ENCODE data around the gene SMIM35.

The SMIM35 gene

DNA sequence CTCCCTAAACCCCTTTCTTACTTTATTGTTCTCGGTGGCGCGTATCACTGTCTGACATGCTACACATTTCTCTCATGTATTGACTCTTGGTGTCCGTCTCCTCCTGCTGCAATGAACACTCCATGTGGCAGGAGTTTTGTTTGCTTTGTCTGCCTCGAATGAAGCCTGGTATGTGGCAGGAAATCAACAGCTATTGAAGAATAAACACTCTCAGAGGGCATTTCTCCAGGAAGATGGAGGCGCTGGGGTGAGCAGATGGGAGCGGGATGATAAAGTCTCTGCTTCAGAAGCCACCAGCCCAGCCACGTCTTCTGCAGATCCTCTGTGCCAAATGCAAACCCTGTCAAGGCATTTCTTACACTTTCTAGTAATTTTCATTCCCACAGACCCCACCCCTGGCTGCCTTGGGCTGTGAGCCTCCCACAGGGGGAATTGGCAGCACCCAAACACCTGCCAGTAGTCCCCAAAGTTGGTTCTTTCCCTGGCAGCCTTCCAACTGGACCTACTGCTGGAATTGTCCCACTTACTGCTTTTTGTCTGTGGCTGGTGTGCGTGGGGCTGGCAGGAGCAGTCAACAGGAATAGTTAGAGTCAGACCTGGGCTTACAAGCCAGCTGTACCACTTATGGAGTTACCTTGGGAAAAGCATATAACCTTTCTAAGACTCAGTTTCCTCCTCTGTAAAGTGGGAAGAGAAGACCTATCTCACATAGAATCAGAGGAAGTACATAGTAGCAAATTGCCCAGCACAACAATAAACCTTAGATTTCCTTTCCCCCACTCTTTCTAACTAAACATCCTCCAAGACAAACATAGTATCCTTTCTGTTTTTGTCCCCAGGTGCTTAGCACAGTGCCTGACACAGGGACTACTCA lies 113.9 kb downstream of the SMIM35 start:
- Mint-ChIP-seq H3K4me1 (peaks cover 78% of the 10 kb centered on the region), H3K27me3 (no peaks in the 10 kb centered on the region), H3K36me3 (peaks cover 34% of the 10 kb centered on the region), H3K27ac (peak overlapping the region; percentile 6), H3K4me3 (no peak overlapping the region), H3K9me3 (peaks cover 9% of the 10 kb centered on the region)
- CTCF ChIA-PET: interaction anchor here (1.3 to 1.8 kb wide), 2 partner anchors 20 to 26 kb away, joined by 3 to 6 read pairs; no protein-coding TSS in a partner anchor
- no peak for DNase-seq

DNA sequence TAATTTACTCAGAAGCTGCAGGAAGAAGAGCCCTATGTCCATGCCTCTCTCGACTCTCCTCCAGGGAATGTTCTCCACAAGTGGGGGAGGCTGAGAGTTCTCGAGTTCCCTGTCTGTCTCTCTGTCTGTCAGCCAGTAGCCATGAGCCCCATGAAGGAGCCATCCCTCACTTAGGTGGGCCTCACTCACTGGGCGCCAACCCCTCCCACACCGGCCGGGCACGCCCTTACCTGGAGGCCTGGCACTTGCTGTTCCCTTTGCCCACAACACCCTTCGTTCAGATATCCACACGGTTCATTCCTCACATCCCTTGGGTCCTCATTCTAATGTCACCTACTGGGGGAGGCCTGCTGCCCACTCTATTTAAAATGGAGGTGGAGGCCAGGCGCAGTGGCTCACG lies 114.7 kb downstream of the SMIM35 start:
- CTCF ChIA-PET: interaction anchor here (1.5 kb wide), 1 partner anchor 81 kb away, joined by 3 read pairs; no protein-coding TSS in a partner anchor
- Mint-ChIP-seq H3K9me3 (peaks cover 3% of the 10 kb centered on the region), H3K27me3 (no peaks in the 10 kb centered on the region), H3K36me3 (peaks cover 25% of the 10 kb centered on the region), H3K27ac (no peak overlapping the region), H3K4me1 (peaks cover 70% of the 10 kb centered on the region), H3K4me3 (no peak overlapping the region)
- DNase-seq: no peak

DNA sequence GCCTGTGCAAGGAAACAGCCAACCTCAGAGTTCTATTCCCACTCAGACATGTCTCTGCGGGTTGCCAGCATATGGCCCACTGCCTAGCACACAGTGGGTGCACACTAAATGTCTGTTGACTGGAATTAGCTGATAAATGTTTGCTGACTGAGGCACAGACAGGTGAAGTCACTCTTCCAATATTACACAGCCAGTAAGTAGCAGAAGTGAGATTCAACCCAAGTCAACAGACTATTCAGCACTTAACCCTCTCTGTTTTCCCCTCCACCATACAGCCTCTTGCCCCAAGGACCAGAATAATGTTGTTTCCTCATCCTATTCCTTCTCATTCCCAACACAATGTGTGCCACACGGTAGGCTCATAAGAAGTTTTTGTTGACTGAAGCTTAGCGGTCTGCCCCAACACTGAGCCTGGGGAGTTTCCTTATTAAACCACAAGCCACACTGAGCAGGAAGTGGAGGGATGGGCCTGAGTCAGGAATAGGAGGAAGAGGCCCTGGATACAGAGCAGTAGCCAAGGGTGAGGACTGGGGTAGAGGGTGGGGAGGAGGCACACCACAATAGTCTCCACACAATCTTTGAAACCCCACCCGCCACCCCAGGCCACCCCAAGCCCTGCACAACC lies 116.3 kb downstream of the SMIM35 start:
- CTCF ChIA-PET: interaction anchor here (1.3 kb wide), 1 partner anchor 23 kb away, joined by 3 read pairs; no protein-coding TSS in a partner anchor
- Mint-ChIP-seq H3K36me3 (peaks cover 12% of the 10 kb centered on the region), H3K4me3 (no peak overlapping the region), H3K27ac (peak overlapping the region; percentile 50), H3K4me1 (peaks cover 58% of the 10 kb centered on the region), H3K9me3 (no peaks in the 10 kb centered on the region), H3K27me3 (peaks cover 5% of the 10 kb centered on the region)
- DNase-seq: peak; percentile 58

DNA sequence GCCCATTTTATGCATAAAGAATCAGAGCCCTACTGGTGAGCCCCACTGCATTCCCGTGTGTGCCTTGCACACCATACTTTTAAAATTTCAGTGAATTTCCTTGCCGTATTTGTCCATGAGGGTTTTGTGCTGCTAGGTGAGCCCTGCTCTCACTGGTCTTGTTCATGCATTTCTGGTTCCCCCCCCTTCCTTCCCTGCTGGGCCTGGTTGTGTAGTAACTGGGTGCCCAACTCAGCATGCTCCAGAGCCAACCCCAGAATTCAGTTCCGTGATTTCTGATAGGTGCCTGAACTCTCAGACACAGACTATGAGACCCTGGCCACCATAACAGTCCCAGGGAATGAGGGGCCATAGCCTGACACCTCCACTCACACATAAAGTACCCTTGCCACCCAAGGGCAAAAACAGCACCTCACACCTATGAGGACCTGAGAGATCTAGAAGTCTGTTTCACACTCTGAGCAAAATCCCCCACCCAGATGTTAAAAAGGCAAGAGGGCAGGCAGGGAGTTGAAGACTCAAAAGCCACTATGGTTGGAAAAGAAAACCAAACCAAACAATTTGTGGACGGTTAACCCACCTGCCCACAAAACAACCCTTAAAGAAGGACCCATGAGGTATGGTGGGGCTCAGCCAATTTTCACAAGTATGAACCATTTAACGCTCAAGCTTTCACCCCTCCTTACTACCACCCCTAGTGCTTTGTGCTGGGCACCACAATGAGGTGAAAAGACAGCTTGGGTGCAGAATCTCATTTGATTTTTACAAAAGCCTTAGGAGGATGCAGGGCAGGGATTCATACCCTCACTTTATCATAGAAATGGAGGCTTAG lies 117.4 kb downstream of the SMIM35 start:
- Mint-ChIP-seq H3K27me3 (peaks cover 5% of the 10 kb centered on the region), H3K4me1 (peaks cover 54% of the 10 kb centered on the region), H3K4me3 (no peak overlapping the region), H3K36me3 (peaks cover 9% of the 10 kb centered on the region), H3K9me3 (no peaks in the 10 kb centered on the region), H3K27ac (no peak overlapping the region)
- DNase-seq: no peak
- CTCF ChIA-PET: interaction anchor here (1.3 to 1.4 kb wide), 2 partner anchors 19 to 22 kb away, joined by 3 to 5 read pairs; no protein-coding TSS in a partner anchor

DNA sequence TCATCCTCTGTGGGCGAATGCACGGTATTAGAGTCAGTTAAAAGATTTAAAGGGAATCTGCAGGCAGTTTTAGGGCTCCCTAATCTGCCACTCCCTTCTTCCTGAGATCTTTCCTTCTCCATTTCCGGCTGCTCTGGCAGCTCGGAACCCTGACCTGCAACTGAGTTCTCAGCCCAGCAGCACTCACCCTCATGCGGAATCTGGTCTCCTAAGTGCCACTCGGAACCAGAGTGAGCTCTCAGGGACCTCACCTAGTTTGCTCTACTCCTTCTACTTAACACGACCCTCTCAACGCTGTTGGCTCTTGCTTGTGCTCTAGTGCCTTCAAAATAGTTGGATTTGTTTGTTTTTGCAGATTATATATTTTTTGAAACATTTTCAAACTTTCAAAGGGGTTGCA lies 119.9 kb downstream of the SMIM35 start:
- Mint-ChIP-seq H3K9me3 (no peaks in the 10 kb centered on the region), H3K27me3 (peaks cover 5% of the 10 kb centered on the region), H3K36me3 (peaks cover 11% of the 10 kb centered on the region), H3K4me1 (peaks cover 33% of the 10 kb centered on the region), H3K27ac (no peak overlapping the region), H3K4me3 (no peak overlapping the region)
- DNase-seq: no peak
- CTCF ChIA-PET: no interaction called here

DNA sequence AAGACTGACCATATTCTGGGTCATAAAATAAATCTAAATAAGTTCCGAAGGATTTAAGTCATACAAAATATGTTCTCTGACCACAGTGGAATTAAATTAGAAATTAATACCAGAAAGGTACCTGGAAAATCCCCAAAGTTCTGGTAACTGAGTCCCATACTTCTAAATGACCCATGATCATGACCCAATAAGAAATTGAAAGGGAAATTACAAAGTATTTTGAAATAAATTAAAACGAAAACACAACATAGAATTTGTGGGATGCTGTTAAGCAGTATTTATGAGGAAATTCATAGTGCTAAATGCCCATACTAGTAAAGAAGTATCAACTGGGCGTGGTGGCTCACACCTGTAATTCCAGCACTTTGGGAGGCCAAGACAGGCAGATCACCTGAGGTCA lies 123.9 kb downstream of the SMIM35 start:
- DNase-seq: no peak
- Mint-ChIP-seq H3K36me3 (peaks cover 32% of the 10 kb centered on the region), H3K27ac (no peak overlapping the region), H3K27me3 (peaks cover 5% of the 10 kb centered on the region), H3K9me3 (peaks cover 25% of the 10 kb centered on the region), H3K4me3 (no peak overlapping the region), H3K4me1 (peaks cover 31% of the 10 kb centered on the region)
- CTCF ChIA-PET: no interaction called here

DNA sequence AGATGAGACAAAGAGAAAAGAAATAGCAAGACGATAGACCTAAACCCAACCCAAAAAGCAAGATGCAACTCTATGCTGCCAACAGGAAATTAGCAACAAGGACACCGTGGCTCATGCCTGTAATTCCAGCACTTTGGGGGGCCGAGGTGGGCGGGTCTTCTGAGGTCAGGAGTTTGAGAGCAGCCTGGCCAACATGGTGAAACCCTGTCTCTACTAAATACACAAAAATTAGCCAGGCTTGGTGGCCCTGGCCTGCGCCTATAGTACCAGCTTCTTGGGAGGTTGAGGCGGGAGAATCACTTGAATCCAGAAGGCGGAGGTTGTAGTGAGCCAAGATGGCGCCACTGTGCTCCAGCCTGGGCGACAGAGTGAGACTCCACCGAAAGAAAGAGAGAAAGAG lies 124.9 kb downstream of the SMIM35 start:
- Mint-ChIP-seq H3K27me3 (peaks cover 5% of the 10 kb centered on the region), H3K4me1 (peaks cover 31% of the 10 kb centered on the region), H3K27ac (no peak overlapping the region), H3K36me3 (peaks cover 41% of the 10 kb centered on the region), H3K9me3 (peaks cover 34% of the 10 kb centered on the region), H3K4me3 (no peak overlapping the region)
- no peak for DNase-seq
- CTCF ChIA-PET: interaction anchor here (2.8 kb wide), 1 partner anchor 16 kb away, joined by 14 read pairs; no protein-coding TSS in a partner anchor

DNA sequence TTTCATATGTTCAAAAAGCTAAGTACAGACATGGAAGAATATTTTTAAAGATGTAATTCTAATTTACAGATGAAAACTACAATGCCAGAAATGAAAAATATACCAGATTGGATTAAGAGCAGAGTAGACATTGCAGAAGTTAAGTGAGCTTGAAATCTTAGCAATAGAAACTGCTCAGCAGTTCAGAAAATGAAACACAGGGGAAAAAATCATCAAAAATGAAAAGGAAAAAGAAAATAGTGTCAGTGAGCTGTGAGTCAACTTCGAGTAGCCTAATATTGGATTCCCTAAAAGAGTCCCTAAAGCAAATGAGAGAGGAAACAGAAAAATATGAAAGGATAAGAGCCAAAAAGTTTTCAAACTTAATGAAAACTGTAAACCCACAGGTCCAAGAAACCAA lies 126.4 kb downstream of the SMIM35 start:
- no peak overlapping the region for H3K4me3 Mint-ChIP-seq
- peaks cover 46% of the 10 kb centered on the region for H3K36me3 Mint-ChIP-seq
- H3K27me3 Mint-ChIP-seq: no peaks in the 10 kb centered on the region
- peaks cover 33% of the 10 kb centered on the region for H3K4me1 Mint-ChIP-seq
- DNase-seq: no peak
- CTCF ChIA-PET: interaction anchor here (1.4 to 2.8 kb wide), 3 partner anchors 9 to 26 kb away, joined by 5 to 14 read pairs (median 5); partner anchors contain the start of gene IL10RA
- H3K27ac Mint-ChIP-seq: no peak overlapping the region
- H3K9me3 Mint-ChIP-seq: peaks cover 40% of the 10 kb centered on the region

DNA sequence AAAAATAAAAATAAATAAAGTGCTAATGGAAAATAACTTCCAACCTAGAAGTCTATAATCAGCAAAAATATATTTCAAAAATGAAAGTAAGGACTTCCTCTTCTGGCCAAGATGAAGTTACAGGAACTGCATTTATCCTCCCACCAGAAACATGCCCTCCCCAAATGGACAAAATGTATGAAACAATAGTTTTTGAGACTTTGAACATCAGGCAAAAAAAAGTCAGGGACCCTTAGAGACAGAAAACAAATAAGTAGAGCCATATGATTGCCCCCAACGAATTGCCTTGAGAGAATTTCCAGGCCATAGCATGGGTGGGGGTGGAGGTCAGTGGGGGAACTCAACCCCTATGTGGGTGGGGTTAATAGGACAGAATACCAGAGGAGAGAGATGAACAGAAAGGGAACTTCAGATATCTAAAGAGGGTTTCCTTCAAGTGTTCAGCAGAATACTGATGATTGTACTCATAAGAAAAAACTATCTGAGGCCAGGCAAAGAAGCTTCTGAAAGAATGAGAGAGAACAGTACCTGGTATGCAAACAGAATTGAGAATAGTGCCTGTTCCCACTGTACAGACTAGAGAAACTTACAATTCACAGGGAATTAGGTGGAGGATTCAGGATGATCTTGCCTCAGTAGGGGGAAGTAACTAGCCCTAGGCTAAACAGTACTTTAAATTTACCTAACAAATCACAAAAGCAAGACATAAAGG lies 127.2 kb downstream of the SMIM35 start:
- Mint-ChIP-seq H3K27me3 (no peaks in the 10 kb centered on the region), H3K9me3 (peaks cover 40% of the 10 kb centered on the region), H3K36me3 (peaks cover 46% of the 10 kb centered on the region), H3K4me1 (peaks cover 37% of the 10 kb centered on the region), H3K27ac (peak overlapping the region; percentile 3), H3K4me3 (no peak overlapping the region)
- no peak for DNase-seq
- CTCF ChIA-PET: interaction anchor here (1.4 to 2.8 kb wide), 3 partner anchors 8 to 27 kb away, joined by 5 to 14 read pairs (median 5); partner anchors contain the start of gene IL10RA

DNA sequence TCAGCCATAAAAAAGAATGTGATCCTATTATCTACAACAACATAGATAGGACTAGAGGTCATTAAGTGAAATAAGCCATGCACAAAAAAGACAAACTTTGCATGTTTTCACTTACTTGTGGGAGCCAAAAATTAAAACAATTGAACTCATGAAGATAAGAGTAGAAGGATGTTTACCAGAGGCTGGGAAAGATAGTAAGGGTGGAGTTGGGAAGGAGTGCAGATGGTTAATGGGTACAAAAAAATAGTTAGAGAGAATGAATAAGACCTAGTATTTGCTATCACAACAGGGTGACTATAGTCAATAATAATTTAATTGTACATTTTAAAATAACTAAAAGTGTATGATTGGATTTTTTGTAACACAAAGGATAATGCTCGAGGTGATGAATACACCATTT lies 127.8 kb downstream of the SMIM35 start:
- Mint-ChIP-seq H3K9me3 (peaks cover 40% of the 10 kb centered on the region), H3K27me3 (no peaks in the 10 kb centered on the region), H3K4me3 (no peak overlapping the region), H3K4me1 (peaks cover 42% of the 10 kb centered on the region), H3K36me3 (peaks cover 51% of the 10 kb centered on the region), H3K27ac (no peak overlapping the region)
- CTCF ChIA-PET: no interaction called here
- DNase-seq: no peak
